Activated CD4-positive, alpha-beta T cell treated with anti-CD3 and anti-CD28 coated beads, Interleukin-2, amount 50 U/mL, for 4 hours (primary cell): ENCODE results near the gene TM4SF20.
"Not testable (repeated sequence)": the region's sequence is repeated elsewhere in the genome, so short reads cannot be mapped to it uniquely, and the experiment has no call there.

Source experiments
- DNase-seq, 2 experiments: peaks; one replicate each; pipeline ENCODE4 v3.0.0-alpha.2; 2020

TM4SF20 gene

DNA sequence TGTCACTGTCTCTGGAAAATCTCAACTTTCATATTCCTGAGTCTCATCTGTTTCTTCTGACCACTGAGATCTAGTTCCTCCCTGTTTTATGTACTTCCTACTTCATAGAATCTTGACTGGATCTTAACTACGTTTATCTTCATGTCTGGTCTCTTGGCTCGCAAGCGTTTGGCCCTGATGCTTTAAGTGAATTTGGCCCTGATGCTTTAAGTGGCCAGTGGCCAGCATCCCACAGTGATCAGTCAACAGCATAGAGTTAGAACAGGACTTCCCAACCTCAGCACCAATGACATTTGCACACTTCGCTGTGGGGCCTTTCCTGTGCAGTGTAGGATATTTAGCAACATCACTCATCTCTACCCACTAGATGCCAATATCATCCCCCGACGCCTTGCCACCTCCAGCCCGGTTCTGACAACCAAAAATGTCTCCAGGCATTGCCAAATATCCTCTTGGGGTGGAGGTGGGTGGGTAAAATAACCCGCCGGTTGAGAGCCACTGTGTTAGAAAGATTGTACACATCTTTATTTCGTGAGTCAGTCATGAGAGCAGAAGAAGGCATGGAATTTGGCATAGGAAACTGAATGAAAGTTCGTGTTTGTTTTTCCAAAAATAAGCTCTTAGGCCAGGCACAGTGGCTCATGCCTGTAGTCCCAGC, 12.2 kb downstream of the TM4SF20 start:
- no peak for DNase-seq

DNA sequence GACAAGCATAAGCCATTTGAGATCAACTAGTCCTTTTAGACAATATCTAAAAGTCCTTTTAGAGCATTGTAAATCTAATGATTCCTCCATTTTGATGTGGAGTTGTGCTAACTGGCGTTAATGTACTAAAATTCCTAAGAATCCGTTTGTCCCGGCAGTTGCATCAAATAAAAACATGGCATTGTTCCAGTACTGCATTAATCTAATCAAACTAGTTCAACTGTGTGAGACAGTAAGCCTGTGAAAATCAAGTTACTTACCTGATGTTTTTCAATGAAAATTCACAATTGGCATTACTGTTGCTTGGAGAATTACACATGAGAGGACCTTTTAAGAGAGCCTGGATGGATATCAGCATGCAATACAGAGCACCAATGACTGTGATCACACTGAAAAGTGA, 13.3 kb downstream of the TM4SF20 start:
- no peak for DNase-seq

DNA sequence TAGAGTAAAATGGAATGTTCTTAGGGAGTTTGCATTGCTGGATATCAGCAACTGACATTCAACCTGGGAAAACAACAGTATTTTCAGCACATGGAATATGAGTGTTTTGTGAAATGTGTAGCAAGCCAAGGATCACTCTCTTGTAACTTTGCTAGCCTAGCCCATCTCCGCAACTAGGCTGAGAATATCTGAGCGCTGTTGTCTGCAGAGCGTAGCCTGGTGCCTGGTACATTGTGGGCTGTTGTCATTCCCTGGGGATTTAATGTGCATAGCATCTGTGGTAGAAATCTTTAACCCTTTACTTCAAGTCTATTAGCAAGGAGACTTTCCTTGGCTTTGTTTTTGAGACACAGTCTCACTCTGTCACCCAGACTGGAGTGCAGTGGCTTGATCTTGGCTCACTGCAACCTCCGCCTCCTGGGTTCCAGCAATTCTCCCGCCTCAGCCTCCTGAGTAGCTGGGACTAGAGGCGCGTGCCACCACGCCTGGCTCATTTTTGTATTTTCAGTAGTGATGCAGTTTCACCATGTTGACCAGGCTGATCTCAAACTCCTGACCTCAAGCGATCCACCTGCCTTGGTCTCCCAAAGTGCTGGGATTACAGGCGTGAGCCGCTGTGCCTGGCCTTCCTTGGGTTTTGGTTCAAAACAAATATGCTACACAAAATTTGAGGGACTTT, 14.4 kb downstream of the TM4SF20 start:
- DNase-seq = not testable (repeated sequence)

DNA sequence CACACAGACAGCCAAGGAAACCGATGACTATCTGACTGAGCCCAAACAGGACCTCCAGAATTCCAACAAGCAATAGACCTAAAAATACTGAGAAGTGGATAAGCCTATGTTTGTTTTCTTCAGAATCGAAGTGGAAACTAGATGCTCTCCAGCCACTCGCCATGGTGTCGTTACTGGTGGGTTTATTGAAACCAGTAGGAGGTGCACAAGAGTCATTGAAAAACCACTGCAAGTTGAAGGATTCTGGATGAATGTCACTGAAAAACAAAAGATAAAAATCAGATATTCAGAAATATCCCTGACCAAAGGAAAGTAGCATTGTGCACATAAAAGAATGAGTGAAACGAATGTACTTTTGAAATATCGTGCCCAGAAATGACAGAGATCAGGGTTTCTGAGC, 15.3 kb downstream of the TM4SF20 start:
- DNase-seq = peak in 1 of 2 experiments; percentile 1

DNA sequence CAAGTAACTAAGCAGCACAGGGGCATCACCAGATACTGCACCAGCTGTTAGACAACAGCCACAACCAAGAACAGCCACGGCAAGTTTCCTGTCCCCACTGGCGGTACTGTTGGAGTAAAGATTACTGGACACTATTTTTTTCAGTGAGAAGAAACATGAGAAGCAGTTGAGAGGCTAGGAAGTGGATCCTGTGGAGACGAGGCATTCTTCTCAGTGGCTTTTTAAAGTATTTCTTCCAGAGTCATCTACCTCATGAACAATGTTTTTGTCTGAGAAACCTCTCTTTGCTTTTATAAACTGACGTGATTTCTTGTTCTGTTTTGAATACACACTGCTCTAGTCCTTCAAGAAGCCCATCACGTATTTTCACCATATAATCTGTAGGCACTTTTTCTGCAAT, 18.8 kb downstream of the TM4SF20 start:
- DNase-seq = no peak

DNA sequence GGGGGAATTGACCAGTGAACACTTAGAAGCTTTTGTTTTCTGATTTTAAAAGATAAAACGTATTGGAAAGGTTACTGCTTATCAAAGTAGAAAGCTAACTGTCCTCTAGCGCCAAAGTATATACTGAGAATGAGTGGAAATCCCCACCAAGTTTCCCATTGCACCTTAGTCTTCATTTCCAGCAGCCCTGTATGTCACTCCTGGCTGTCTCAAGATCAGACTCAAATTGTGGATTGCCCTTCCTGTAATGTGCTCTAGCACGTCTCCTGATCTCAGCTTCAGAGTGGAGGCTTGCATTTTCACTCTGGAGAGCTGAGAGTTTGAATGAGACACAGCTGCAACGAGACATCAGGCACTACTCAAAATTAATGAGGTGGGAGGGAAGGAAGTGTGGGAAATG, 27.5 kb downstream of the TM4SF20 start:
- no peak for DNase-seq

DNA sequence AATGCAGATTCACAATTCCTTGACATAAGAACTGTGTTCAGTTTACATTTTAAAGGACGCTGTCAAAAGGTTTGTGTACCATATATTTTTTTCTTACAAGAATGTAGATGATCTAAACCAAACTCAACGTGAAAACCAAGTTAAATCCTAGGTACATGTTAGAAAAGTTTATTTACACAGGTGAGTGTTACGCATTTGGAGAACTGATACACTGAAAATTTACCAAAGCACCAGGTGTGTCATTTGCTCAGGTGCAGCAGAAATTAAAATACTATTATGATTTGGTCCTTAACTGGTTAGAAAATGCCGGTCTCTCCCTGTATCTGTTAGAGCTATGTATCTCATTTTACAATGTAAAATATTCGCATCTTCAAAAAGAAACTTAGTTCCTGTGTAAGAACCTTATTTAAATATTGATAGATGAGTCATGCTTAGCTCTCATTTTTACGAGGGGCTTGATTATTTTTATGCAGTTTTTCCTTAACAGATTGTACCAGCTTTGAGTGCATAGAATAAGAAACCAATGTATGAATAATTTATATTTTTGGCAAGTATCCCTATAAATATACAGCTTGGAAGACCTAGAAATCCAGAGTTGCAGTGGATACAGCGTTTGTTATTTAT, 29.0 kb downstream of the TM4SF20 start:
- no peak for DNase-seq

DNA sequence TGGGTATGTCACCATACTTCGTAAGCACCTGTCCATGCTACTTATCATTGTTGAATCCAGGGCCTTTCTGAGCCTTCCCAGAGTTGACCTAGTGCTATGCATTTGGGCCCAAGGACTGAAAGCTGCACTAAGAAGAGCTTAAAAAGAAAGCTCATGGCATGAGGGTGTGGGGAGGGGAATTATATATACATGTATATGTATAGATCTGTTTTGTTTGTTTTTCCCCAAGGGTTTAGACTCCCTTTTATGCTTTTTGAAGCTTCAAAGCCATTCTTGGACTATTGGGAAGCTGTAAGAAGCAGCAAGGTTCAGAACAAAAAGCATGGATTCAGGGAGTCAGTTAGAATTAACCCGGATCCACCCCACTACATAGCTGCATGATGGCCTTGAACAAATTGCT, 30.8 kb downstream of the TM4SF20 start:
- no peak for DNase-seq

DNA sequence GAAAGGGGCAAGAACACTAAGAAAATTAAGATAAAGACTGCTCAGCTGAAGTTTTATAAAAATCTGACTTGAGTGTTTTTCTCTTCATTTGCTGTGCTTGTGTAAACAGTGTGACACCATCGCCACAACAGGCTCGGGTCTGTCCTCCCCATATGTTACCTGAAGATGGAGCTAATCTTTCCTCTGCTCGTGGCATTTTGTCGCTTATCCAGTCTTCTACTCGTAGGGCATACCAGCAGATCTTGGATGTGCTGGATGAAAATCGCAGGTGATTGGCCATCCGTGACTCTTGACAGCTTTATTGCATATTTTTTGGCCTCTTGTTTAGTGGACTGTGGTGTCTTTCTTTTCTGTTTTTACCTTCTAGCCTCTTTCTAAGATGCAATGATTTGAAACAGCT, 32.0 kb downstream of the TM4SF20 start:
- DNase-seq = no peak

DNA sequence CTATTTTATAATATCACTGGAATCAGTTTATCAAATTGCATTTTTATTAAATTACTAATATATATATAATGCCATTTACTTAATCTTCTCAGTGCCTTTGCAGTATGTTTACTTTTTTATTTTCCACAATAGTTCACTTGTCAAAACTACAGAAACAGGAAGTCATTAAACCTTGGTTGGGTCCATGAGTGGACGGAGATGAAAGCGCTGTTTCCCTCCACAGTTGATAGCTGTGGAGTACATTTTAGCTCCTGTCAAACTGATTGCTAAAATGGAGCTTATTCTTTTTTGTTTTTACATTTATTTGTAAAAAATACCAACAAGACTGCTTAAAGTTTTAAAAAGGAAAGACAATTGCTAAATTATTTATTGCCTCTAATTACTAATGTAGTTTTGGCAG, 34.9 kb downstream of the TM4SF20 start:
- no peak for DNase-seq

DNA sequence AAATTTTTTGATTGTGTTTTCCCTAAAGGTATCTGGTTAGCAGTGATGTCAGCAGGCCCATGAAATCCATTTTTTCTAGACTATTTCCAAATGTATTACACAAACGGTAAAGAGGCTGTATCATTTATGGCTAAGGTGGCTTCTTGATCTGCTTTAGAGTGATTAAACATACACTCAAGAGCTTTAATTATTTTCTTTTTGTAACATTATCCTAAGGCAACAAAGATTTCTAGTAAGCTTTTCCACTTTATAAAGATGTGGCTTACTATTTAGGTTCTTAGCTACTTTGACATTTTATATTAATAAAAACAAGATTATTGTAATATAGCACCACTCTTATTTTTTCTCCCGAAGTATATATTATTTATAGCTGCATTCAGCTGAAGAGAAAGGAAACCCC, 37.6 kb downstream of the TM4SF20 start:
- DNase-seq = no peak

DNA sequence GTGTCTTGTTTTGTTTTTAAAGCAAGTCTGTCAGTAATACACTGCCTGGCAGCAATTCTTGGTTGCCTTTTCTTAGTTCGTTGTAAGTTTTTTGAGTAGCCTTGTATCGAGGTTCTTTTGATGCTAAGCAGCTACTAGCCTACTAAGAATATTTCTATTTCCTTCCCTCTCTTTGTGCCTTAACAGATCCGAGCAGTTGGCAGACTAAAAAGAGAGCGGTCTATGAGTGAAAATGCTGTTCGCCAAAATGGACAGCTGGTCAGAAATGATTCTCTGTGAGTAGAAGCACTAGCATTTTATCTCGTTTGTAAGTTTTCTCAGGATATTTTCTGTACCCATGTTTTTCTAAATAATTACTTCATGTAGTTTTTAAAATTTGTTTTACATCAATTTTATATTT, 39.0 kb downstream of the TM4SF20 start:
- DNase-seq = no peak

DNA sequence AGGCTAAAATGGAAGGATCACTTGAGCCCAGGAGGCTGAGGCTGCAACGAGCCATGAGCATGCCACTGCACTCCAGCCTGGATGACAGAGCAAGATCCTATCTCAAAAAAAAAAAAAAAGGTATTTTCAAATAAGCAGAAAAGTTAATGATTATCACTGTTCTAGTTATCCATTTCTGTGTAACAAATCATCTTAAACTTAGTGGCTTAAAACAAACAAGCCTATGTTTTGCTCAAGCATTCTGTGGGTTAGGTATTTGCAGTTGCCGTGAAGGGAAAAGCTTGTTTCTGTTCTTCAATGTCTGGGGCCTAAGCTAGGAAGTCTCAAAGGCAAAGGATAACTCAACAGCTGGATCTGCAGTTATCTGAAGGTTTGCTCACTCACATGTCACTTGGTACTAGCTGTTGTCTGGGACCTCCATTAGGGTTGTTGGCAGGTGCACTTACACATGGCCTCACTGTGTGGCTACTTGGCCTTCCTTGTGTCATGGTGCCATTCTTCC, 40.0 kb downstream of the TM4SF20 start:
- DNase-seq = no peak

DNA sequence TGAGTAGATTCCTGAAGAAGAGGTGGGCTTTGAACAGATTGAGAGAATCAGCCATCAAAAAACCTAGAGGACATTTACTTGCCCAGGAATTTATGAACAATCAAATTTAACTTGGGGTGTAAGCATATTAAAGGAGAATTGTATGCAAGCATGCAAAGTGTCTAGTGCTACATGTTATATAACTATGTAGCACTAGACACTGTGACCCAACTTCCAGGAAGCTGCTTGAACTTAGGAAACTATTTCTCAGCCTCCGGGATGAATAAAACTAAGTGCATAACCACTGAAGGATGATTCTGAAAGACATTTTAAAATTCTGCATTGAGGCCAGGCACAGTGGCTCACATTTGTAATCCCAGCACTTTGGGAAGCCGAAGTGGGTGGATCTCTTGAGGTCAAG, 41.7 kb downstream of the TM4SF20 start:
- no peak for DNase-seq

DNA sequence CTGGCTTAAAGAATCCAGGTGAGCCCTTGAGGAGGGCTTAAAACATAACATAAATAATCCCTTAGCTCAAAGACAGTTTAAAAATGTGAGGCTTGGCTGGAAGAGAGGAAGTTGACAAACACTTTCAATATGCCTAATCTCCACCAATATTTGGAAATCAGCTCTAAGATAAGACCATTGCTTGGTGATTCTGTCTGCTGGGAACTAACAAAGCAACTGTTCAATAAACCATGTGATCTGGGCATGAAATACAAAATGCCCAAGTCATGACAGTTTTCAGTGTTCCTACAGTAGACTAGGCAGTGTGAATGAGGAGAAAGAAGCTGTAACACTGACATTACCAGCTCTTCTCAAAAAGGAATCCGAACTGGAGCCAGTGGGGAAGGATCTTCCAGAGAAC, 43.4 kb downstream of the TM4SF20 start:
- DNase-seq = no peak

DNA sequence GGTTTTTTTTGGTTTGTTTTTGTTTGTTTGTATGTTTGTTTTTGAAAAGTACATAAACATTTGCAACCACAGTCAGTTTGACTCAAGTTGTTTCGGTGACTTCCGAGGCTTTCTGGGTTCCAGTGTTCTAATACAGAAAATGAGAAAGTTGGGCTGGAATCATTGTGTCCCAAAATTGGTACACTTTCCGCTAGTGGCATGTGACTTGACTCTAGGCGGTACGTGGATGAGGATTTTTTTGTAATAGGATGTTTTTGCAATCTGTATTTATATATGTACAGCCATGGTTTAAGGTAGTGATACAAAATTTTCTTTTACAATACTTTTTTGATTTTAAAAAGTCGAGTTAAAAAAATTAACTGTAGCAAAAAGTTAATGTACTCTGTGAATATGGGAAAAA, 52.3 kb downstream of the TM4SF20 start:
- no peak for DNase-seq

DNA sequence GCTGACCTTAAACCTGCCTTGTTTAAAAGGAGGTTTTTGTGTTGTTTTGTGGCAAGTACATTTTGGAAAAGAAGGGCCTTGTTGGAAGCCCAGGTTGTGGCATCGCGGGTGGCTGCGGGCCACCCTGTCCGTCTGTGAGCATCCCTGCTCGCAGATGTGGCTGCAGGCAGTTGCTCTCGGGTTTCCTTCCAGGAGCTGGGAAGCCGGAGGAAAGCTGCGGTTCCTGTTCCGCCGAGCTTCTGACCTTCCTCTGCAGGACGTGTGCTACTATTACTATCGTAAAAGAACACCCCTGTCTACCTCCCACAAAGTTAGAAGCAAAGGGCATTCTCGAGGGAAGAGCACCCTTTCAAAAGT, 53.3 kb downstream of the TM4SF20 start:
- DNase-seq = no peak

DNA sequence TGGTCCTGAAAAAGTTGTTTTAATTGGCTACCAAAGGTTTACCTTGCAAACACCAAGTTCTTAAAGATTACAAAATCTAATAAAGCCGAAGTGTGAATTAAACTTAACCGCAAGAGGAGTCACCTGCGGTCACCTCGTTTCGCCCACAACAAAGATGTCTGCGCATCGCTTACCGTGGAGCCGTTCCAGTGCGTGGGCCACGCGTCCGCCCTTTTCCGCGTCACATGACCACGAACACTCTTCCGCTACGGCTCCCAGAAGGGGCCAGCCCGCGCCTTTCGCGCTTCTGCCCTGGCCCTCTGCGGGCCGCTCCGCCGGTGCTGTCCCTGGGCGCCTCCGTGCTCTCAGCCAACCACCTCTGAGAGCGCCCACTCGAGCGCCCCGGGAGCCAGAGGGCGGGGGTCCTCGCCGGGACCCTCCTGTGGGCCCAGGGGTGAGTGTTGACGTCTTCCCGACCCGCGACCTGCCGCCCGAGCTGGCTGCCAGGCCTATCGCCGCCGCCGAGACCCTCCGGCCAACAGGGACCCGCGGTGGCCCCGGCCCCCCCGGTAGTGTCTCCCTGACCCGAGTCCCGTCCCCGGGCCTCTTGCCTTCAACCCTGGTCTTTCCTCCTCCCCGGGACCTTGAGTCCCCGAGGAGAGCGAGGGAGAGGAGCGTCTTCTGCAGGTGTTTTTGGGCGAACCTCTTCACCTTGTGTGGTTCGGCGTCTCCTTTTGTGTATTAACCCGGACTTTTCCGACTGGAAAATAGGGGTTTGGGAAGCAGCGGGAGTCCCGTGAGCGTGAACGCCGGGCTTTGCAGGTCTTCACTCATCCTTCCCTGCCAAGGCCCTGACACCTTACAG, 53.9 kb downstream of the TM4SF20 start, which contains the start of gene MFF:
Gene MFF (plus strand): TSS at position 257 of the 844 bp plus-strand sequence. CDS start 5,415 bp downstream, outside the sequence.
- peak; percentile 94 for DNase-seq

DNA sequence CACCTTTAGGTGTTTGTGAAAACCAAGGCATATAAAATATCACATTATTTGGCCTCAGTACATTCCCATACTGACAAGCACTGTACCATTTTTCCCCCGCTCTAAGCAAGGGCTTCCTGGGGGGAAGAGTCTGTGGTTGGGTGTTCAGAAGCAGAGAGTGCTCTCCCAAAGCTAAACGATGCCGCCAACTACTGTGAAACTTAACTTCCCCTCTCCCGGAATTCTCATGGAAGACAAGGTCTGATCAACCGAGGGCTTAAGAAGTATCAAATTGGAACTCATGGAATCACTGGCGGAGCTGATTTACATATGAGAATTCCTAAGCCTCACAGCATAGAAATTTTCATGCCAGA, 54.5 kb downstream of the TM4SF20 start:
- DNase-seq = no peak

DNA sequence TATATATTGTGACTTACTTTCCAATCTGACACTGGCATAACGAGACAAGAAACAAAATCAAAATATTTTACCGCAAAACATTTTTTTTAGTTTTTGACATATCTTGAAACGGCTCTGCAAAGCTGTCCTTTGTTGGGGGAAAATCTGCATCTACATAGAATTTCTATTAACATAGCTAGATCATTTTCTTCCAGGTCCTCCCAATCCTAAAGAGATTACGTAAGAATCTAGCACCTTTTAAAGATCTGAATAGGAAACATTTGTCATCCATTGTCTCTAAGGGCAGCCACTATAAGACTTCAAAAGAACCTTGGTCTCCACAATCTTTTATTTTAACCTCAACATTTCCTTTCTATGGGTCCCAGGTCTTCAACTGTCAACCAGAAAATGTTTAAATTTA, 55.3 kb downstream of the TM4SF20 start:
- no peak for DNase-seq

DNA sequence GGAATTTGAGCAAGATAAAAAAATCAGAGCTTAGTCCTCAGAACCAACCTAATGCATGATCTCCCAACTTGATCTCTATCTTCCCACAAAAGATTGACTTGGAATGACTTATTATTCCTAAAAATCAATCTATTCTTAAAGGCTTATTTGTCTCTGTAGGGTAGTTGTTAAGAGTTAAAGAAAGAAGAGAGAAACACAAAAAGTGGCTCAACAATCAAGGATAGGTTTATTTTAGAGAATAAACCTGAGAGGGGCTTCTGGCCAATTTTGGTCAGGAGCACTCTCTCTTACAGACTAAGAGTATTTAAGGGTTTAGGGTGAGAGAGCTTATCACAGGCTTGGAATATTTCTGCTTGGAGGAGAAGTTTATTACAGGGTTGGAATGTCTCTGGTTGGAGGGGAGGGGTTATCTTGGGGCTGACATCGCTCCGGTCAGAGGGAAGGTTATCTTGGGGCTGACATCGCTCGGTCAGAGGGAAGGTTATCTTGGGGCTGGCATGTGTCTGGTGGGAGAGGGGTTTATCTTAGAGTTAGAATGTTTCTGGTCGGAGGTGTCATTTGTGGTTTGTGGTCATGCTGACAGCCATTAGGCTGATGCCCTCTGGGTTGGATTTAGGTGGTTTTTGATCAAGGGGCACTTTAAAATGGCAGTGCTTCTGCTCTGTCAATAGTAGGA, 56.4 kb downstream of the TM4SF20 start:
- no peak for DNase-seq

DNA sequence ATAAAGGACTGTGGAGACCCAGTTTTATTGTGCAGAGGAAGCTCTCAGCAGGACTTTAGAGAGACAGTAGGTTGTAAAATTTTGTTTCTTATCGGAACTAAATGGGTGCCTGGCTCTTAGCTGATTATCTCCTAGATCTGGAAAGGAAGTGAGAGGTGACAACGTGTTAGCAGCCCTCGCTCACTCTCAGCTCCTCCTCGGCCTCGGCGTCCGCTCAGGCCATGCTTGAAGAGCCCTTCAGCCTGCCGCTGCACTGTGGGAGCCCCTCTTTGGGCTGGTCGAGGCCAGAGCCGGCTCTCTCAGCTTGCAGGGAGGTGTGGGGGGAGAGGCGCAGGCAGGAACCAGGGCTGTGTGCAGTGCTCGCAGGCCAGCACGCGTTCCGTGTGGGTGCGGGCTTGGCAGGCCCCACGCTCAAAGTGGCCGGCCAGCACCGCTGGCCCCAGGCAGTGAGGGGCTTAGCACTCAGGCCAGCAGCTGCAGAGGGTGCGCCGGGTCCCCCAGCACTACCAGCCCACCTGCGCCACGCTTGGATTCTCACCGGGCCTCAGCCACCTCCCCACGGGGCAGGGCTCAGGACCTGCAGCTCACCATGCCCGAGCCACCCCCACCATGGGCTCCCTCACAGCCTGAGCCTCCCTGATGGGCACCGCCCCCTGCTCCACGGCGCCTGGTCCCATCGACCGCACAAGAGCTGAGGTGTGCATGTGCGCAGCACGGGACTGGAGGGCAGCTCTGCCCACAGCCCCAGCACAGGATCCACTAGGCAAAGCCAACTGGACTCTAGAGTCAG, 58.6 kb downstream of the TM4SF20 start:
- no peak for DNase-seq
